ENCODE data around the gene RNF11. TPM values are rescaled to one million over a fixed set of nuclear protein-coding genes. Genes with fewer than 3 reads are reported as not detected.

RNF11 gene
- total RNA-seq, 4 donors from 2014 or later, result 77.6 to 86.5 (median 85.3) TPM

- intact Hi-C loops (cut with DNase I; ENCODE audit: low total_unique reads), result no loop called here
- DNase-seq (no peak), ATAC-seq (peak; percentile 39 to 43)
- TF ChIP-seq CTCF (IDR thresholded peaks at IDR 0.05 in 4 of 5, conservative IDR thresholded peaks at IDR 0.05 in 1 of 5), result no peak
- TF ChIP-seq POLR2A (IDR thresholded peaks at IDR 0.05), result no peak
- in situ Hi-C loops (cut with MboI; ENCODE audit: low sequenced_read_pairs in 4 of 4), result no loop called here
- Histone ChIP-seq H3K9me3 (no peaks in the 10 kb centered on the region), H3K4me3 (no peak overlapping the region), H3K27ac (peak overlapping the region in 1 of 4 donors; percentile 47), H3K36me3 (no peaks in the 10 kb centered on the region), H3K27me3 (no peaks in the 10 kb centered on the region), H3K4me1 (peaks cover 71 to 72% of the 10 kb centered on the region in 2 donors)
Observed at GRCh38 chr1:51264451-51264850, 28.4 kb downstream of the RNF11 start.

DNA sequence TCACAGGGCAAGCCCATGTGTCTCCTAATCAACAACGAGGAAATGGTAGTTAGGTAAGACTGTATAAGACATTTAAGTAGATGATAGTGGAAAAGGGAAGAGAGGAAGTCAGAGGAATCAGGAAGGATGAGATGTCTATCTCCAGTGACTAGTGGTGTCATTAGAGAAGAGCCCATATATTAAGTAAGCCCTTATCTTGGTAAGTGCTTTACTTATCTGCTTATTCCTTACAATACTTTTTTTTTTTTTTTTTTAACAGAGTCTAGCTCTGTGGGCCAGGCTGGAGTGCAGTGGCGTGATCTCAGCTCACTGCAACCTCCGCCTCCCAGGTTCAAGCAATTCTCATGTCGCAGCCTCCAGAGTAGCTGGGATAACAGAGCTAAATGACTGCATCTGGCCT is 29.5 kb downstream of the RNF11 start:
- ATAC-seq (no peak), DNase-seq (no peak)
- Histone ChIP-seq H3K36me3 (peaks cover 0 to 8% of the 10 kb centered on the region in 2 donors), H3K27me3 (no peaks in the 10 kb centered on the region), H3K27ac (peak overlapping the region in 1 of 4 donors; percentile 13), H3K4me3 (no peak overlapping the region), H3K4me1 (peaks cover 61 to 62% of the 10 kb centered on the region in 2 donors), H3K9me3 (no peaks in the 10 kb centered on the region)
- intact Hi-C loops (cut with DNase I; ENCODE audit: low total_unique reads), result no loop called here
- in situ Hi-C loops (cut with MboI; ENCODE audit: low sequenced_read_pairs in 4 of 4), result no loop called here
- TF ChIP-seq POLR2A (IDR thresholded peaks at IDR 0.05) (no peak), CTCF (IDR thresholded peaks at IDR 0.05 in 4 of 5, conservative IDR thresholded peaks at IDR 0.05 in 1 of 5) (no peak)

GRCh38 chr1:51266181-51266580 is 30.1 kb downstream of the RNF11 start:
- intact Hi-C loops (cut with DNase I; ENCODE audit: low total_unique reads) (no loop called here), in situ Hi-C loops (cut with MboI; ENCODE audit: low sequenced_read_pairs in 4 of 4) (no loop called here)
- no peak for DNase-seq
- TF ChIP-seq CTCF (IDR thresholded peaks at IDR 0.05 in 4 of 5, conservative IDR thresholded peaks at IDR 0.05 in 1 of 5), result no peak
- no peak for TF ChIP-seq POLR2A (IDR thresholded peaks at IDR 0.05)
- Histone ChIP-seq H3K4me1 (peaks cover 55 to 59% of the 10 kb centered on the region in 2 donors), H3K9me3 (no peaks in the 10 kb centered on the region), H3K36me3 (peaks cover 0 to 13% of the 10 kb centered on the region in 2 donors), H3K27me3 (no peaks in the 10 kb centered on the region), H3K4me3 (no peak overlapping the region), H3K27ac (no peak overlapping the region)
- no peak for ATAC-seq

GRCh38 chr1:51266791-51267190 is 30.7 kb downstream of the RNF11 start:
- Histone ChIP-seq H3K36me3 (peaks cover 0 to 19% of the 10 kb centered on the region in 2 donors), H3K27ac (no peak overlapping the region), H3K27me3 (no peaks in the 10 kb centered on the region), H3K4me1 (peaks cover 49 to 53% of the 10 kb centered on the region in 2 donors), H3K4me3 (no peak overlapping the region), H3K9me3 (no peaks in the 10 kb centered on the region)
- intact Hi-C loops (cut with DNase I; ENCODE audit: low total_unique reads) (no loop called here), in situ Hi-C loops (cut with MboI; ENCODE audit: low sequenced_read_pairs in 4 of 4) (no loop called here)
- no peak for TF ChIP-seq CTCF (IDR thresholded peaks at IDR 0.05 in 4 of 5, conservative IDR thresholded peaks at IDR 0.05 in 1 of 5)
- no peak for TF ChIP-seq POLR2A (IDR thresholded peaks at IDR 0.05)
- DNase-seq, result no peak
- ATAC-seq, result no peak

- Histone ChIP-seq H3K4me1 (peaks cover 34 to 40% of the 10 kb centered on the region in 2 donors), H3K36me3 (peaks cover 0 to 30% of the 10 kb centered on the region in 2 donors), H3K4me3 (no peak overlapping the region), H3K27ac (peak overlapping the region in 2 of 4 donors; percentile 1 to 8), H3K9me3 (no peaks in the 10 kb centered on the region), H3K27me3 (no peaks in the 10 kb centered on the region)
- intact Hi-C loops (cut with DNase I; ENCODE audit: low total_unique reads) (no loop called here), in situ Hi-C loops (cut with MboI; ENCODE audit: low sequenced_read_pairs in 4 of 4) (no loop called here)
- no peak for TF ChIP-seq CTCF (IDR thresholded peaks at IDR 0.05 in 4 of 5, conservative IDR thresholded peaks at IDR 0.05 in 1 of 5)
- TF ChIP-seq POLR2A (IDR thresholded peaks at IDR 0.05), result no peak
- DNase-seq, result no peak
- ATAC-seq, result no peak
Observed at GRCh38 chr1:51268634-51269033, 32.6 kb downstream of the RNF11 start.

All from gastrocnemius medialis (tissue), 4 donors.